GM12801 (cell line): Measurements from ENCODE around the gene ANO6.

Experiments
- CTCF ChIP-seq: IDR thresholded peaks from one replicate; pipeline ENCODE4 v1.5.1; 2011; ENCODE audit warnings: control low read depth; ENCODE audit not compliant: insufficient read length; ENCODE audit errors: extremely low read depth

Gene ANO6

GRCh38 chr12:45310627-45310968 lies 94.7 kb downstream of the ANO6 start:
- TF ChIP-seq CTCF: no peak

GRCh38 chr12:45312012-45312411 lies 96.1 kb downstream of the ANO6 start:
- TF ChIP-seq CTCF: no peak

- TF ChIP-seq CTCF: no peak
Measured at GRCh38 chr12:45314770-45315169, 98.9 kb downstream of the ANO6 start.

GRCh38 chr12:45315462-45315861 lies 99.6 kb downstream of the ANO6 start:
- no peak for TF ChIP-seq CTCF

GRCh38 chr12:45322810-45323209 lies 106.9 kb downstream of the ANO6 start:
- no peak for TF ChIP-seq CTCF

GRCh38 chr12:45324391-45324790 lies 108.5 kb downstream of the ANO6 start:
- TF ChIP-seq CTCF: no peak

GRCh38 chr12:45326358-45326975 lies 110.6 kb downstream of the ANO6 start:
- TF ChIP-seq CTCF: no peak

- TF ChIP-seq CTCF: no peak
Measured at GRCh38 chr12:45327823-45328383, 112.0 kb downstream of the ANO6 start.
